Central memory CD4-positive, alpha-beta T cell (primary cell): Measurements from ENCODE around the gene ZNF580.

Experiments used
- DNase-seq: peaks from one replicate; pipeline ENCODE4 v3.0.0; 2022

Gene ZNF580

DNA sequence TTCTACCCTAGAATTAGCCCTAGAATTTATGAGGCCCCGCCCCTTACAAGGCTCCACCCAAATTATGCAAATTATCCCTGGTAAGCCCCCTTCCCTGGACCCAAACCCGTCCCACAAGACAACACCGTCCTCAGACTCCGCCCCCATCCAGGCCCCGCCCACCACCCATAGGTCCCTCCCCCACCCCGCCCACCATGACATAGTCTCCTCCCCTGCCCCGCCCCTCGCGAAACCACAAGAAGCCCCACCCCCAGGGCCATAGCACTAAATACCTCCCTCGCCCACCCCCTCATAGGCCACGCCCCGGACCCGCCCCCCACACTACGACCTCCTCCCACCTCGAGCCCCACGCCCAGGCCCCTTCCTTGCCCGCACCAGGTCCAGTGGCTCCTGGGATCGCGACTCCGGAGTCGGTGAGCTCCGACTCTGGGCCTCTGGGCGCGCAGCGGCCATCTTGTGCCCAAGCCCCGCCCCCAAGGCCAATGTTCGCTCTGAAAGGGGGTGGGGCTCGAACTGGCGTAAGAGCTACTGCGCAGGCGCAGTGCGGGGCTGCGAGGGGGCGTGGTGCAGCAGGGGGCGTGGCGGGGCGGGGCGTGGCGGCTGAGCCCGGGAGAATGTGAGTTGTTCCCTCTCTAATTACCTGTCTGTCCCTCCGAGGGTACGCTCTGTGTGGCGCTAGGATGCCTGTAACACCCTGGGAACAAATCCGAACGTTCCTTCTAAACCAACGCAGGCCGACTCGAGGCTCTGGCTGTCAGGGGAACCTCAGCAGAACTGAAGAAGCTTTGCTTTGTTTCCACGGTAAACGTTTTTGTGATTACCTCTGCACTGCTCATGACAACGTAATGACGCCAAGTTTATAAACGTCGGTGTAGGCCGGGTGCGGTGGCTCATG is 16.4 kb upstream of the ZNF580 start, which contains the start of gene ZNF784:
TSS of gene ZNF784 (minus strand) at position 458 of the 895 bp plus-strand sequence. CDS start at position 453, 5 bp downstream.
- DNase-seq, result peak; percentile 92

DNA sequence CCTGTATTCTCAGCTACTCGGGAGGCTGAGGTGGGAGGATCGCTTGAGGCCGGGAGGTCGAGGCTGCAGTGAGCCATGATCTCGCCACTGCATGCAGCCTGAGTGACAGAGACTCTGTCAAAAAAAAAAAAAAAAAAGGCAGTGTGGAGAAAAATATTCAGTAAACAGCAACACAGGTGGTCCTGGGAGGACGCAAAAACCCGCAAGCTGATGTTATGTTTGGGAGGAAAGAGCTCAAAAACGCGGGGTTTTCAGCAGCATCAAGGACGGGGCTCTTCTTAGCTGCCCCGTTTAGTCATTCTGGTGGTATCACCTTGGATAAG is 15.8 kb upstream of the ZNF580 start:
- no peak for DNase-seq

DNA sequence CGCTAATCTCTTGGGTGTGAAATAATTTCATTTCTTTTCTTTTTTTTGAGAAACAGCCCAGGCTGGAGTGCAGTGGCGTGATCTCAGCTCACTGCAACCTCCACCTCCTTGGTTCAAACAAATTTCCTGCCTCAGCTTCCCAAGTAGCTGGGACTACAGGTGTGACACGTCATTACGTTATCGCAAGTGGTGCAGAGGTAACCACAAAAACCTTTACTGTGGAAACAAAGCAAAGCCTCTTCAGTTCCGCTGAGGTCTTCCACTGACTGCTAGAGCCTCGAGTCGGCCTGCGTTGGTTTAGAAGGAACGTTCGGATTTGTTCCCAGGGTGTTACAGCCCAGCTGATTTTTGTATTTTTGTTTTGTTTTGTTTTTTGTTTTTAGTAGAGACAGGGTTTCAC is 14.5 kb upstream of the ZNF580 start:
- DNase-seq, result peak; percentile 91

DNA sequence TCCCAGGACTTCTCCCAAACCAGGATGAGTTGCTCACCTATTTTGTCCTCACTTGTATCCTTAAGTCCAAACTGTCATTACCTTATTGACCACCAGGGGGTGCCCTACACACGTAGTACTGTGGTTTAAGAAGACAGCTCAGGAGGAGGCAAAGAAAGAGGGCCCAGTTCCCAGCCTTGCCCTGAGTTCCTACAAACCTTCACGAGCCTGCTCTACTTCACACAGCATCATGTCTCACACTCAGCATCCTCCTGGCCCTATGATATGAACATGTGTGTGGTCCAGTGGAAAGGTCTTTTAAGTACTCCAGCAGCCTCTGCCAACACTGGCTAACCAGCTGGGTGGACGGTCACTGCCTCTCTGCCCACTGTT is 8.4 kb upstream of the ZNF580 start:
- DNase-seq, result peak; percentile 86

DNA sequence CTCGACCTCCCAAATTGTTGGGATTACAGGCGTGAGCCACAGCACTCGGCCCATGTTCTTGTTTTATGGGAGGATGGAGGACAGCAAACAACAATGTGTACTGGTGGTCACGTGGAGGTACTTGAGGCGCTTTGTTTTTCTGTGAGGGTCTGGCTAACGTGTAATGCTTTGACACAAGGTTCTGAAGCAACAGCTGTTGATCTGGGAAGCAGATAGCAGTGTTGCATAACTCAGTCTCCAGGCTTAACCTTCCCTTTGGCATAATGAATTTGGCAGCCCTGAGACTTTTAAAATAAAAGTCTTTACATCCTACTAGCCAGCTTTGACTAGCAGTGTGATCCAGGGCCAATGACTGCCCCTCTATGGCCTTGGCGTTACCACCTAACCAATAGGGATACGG is 6.9 kb upstream of the ZNF580 start:
- no peak for DNase-seq

DNA sequence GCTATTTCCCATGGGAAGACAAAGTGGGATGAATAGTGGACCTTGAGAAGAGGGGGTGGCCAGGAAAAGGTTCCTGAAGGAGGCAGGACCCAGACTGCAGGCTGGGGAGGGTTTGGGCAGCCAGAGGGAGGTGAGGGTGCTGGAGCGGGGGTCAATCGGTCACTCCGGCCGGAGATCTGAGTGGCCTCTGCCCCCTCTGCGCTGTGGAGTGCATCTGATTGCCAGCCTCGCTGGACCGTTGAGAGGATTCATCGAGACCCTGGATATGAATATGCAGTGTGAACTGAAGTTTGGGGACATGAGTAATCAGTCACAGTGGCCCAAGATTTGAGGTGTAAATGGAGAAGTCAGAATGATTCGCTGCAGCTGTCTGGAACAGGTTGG is 5.5 kb upstream of the ZNF580 start:
- no peak for DNase-seq

DNA sequence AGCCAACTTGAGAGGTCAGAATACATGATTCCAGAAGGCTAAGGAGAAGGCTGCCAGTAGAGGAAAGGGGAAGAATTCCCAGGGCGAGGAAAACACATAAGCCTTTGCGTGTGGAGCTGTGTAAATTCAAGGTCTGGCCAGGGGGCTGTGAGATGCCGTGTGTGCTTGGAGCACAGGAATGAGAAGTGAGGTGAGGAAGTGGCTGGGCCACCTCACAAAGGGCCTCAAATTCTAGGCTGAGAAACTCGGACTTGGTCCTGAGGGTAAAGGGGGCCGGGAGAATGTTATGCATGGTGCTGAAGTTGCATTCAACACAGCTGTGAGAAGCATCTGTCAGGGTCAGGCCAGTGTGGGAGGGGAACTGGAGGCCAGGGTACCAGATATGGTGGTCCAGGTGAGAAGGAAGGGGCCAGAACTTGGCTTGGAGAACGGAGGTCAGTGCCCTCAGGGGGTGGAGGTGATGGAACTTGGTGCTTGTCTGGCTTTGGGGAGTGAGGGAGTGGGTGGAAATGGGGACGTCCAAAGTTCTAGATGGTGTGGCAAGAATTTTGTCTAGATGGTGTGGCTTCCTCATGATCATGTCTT is 4.9 kb upstream of the ZNF580 start:
- no peak for DNase-seq

DNA sequence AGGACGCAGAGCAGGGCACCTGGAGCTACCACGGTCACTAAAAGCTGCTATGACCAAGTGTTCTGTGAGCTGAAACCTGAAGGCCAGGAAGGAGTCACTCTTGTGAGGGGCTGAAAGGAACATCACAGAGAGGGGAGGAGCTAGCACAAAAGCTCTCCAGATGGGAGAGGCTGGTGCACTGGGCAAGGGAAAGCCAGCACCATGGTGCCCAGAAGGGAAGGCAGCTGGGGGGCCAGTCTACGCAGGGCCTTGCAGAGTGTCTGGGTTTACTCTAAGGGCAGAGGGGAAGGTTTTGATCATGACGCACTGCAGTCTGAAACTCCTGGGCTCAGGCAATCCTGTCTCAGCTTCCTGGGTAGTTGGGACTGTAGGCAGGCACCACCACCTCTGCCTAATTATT is 4.1 kb upstream of the ZNF580 start:
- DNase-seq, result no peak

DNA sequence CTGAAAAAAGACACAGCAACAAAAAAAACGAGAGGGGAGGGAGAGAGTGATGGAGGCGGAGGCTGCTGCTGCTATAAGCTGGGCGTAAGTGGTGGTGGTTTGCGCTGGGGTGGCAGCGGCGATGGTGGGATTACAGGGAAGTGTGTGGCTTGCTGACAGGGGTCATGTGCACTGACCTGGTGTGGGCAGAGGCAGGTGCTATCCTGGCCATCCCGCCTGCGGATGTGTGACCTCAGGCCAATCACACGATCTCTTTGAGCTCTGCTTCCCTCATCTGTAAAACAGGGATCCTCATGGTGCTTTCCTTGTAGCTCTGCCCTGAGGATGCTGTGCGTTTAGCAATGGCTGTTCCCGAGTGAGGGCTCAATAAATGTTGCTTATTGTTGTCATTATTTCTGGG is 3.3 kb upstream of the ZNF580 start:
- no peak for DNase-seq

DNA sequence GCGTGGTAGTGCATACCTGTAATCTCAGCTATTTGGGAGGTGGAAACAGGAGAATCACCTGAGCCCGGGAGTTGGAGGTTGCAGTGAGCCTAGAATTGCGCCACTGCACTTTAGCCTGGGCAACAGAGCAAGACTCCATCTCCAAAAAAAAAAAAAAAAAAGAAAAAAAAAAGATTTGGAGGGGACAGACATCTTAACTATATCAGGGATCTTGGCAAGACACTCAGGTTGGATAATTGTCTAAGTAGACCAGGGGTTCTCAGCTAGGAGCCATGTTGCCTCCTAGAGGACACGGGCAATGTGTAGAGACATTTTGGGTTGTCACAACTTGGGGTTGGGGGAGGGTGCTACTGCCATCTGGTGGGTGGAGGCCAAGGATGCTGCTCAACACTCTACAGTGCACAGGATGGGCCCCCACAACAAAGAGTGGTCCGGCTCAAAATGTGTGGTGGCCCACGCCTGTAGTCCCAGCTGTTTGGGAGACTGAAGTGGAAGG is 1.9 kb upstream of the ZNF580 start:
- peak; percentile 49 for DNase-seq

DNA sequence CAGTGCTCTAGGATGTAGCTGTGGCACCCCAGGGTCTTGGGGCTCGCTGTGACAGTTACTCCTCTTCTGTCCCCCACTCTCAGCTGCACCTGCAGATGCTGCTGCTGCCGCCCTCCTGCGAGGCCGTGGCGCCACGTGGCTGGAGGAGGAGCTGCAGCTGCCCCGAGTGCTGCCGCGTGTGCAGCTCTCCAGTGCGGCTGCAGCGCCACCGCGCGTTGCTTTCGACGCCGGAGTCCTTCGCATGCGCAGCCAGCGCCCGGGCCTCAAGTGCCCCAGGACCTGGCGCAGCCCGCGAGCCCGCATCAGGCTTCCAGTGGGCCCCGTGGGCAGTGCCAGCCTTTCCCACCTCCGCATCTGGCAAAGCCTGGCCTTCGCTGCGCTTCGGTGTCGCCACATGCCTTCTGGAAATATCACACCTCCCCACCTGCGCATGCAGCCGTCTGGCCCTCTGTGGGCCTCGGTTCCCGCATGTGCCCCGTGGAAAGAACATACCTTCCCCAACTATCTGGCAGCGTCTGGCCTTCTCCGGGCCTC is 692 bp upstream of the ZNF580 start:
- peak; percentile 75 for DNase-seq

DNA sequence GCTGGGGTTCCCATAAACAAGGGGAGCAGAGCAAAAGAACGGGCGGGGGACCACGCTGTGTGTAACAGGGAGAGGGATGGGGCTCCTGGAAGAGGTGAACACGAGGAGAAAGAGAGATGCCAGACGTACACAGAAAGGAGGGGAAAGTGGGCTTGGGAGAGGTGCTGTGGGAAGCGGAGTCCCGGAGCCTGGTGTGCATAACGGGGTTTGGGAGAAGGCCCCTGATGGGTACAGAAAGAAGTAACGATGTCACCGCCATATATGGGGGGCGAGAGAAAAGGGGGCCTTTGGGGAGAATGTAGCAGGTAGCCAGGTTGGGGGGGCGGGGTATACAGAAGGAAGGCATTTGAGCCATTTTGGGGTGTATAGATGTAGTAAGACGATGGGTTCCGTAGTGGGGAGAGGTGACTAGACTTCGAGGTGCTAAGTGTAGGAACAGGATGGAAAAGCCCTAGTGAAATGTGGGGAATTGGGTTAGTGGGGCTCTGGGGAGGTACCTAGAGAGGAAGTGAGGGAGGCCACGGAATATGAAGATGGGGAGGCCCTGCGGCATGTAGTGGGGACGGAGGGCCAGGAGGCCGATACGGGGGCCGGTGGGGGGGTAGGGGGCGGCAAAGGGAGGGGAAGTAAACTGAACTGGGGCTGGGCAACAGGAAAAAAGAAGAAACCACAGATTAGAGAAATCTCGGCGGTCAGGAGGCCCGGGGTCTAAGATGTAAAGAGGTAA is 787 bp downstream of the ZNF580 start:
- peak; percentile 22 for DNase-seq

DNA sequence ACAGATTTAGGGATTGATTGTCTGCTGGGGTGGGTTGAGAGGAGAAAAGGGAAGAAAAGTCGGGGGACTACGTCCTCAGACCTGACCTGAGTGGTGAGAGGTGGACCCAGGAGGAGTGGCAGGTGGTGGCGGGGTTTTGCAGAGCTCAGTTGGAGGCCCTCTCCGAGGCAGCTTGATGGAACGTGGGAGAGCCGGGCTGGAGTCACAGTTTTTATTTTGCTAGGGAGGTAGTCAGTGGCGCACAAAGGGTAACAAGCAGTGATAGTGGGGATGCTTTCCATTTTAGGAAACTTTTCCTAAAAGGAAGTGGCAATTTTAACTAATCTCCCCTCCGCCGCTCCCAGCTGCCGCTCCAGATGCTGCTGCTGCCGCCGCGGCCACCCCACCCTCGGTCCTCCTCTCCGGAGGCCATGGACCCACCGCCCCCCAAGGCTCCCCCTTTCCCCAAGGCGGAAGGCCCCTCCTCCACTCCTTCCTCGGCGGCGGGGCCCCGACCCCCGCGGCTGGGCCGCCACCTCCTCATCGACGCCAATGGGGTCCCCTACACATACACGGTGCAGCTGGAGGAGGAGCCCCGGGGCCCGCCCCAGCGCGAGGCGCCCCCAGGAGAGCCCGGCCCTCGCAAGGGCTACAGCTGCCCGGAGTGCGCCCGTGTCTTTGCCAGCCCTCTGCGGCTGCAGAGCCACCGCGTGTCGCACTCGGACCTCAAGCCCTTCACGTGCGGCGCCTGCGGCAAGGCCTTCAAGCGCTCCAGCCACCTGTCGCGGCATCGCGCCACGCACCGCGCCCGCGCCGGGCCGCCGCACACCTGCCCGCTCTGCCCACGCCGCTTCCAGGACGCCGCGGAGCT is 1.6 kb downstream of the ZNF580 start:
- DNase-seq, result no peak

DNA sequence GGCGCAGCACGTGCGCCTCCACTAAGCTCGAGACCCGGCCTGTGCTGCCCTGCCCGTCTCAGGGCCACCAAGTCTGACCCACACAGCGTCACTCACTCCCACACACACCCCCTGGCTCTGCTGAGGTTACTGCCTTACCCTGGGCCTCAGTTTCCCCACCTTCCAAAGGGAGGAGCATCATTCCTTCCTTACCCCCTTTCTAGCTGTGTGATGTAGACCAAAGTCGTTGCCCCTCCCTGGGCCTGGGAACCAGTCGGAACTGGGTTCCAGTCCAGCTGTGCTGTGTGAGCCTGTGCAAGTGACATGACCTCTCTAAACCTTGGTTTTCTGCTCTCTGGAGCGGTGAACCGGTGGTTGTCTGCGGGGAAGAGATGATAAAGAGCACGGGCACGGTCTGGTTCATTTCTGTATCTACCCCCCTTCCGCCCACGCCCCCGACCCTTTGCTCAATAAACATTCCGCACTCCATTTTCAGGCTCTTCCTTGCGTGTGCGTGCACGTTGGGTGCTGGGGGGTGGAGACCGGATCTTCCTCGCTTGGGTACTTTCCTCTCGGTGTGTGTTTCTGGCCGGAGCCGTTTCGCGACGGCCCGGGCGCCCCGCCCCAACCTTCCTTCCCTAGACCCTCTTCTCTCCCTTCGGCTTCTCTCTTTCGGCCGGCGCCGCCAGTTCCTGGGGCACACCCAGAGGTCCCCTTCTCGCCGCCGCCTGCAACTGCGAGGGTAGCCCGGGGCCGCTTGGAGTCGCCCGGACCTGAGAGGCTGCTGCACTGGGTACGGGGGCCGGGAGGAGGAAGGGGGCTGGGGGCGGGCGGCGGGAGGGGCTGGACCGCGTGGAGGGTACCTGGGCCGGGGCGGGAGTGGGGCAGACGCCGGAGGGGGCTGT is 2.4 kb downstream of the ZNF580 start, which contains the start of gene ZNF581:
TSS of gene ZNF581 (plus strand) at position 647 of the 884 bp plus-strand sequence. CDS start 923 bp downstream, outside the sequence.
- DNase-seq, result peak; percentile 76

DNA sequence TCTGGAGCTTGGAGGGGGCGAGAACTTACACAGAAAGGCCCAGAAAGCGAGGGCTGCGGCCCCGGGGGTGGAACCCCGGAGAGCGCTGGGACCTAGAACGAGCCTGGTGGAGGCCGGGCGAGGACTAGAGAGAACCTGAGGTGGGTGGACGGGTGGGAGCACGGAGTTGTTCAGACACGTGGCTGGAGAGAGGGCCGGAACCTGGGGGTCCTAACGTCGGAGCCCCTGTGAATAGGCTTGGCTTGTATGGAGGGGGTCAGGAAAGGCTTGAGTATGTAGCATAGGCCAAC is 3.0 kb downstream of the ZNF580 start:
- no peak for DNase-seq

DNA sequence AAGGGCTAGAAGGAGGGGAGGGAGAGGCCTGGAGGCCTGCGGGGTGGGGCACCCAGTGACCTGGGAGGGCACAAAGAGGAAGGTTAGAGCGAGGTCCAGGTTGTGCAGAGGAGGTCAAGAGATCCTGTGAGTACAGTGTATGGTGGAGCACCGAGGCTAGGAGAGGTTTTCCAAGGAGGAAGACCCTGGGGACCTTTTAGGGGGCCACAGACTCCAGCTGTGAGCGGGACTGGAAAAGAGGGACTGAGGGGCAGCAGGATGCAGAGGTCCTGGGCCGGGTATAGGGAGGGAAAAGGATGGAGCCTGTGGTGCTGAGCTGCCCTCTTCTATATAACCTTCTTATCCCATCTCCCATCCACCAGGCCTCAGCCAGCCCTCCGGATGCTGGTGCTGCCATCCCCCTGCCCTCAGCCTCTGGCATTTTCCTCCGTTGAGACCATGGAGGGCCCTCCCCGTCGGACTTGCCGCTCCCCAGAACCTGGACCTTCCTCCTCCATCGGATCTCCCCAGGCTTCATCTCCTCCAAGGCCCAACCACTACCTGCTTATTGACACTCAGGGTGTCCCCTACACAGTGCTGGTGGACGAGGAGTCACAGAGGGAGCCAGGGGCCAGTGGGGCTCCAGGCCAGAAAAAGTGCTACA is 3.5 kb downstream of the ZNF580 start:
- DNase-seq, result no peak

DNA sequence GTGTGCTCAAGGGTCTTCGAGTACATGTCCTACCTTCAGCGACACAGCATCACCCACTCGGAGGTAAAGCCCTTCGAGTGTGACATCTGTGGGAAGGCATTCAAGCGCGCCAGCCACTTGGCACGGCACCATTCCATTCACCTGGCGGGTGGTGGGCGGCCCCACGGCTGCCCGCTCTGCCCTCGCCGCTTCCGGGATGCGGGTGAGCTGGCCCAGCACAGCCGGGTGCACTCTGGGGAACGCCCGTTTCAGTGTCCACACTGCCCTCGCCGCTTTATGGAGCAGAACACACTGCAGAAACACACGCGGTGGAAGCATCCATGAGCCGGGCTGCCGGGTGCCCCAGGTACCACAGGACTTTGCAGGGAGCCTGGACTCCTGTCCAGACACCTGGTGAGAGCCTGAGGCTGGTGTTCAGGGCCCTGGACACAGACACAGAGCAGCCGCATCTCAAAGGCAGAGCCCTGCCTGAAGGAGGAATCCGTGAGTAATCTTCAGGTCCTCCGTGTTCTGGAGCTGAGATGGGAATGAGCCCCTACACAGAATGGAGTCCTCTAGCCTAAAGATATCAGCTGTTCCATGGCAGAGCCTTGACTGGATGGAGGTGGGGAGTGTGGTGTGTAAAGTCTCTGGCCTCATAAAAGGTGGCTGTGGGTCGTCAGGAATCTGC is 4.2 kb downstream of the ZNF580 start:
- no peak for DNase-seq

DNA sequence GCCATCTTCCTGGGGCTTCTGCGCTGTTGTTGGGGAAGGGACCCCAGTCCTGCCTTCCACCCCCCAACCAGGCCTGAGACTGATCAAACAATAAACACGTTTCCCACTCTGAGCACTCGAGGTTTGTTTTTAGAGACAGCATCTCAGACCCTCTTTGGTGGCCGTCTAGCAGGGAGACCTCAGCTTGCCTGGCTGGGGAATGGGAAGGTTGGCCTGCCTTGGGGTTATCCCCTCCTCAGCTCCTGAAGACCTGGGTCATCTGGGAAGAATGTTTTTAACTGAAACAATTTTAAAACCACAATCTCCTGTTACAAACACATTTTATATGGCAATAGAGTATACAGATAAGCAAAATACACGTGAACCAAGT is 4.7 kb downstream of the ZNF580 start:
- no peak for DNase-seq

DNA sequence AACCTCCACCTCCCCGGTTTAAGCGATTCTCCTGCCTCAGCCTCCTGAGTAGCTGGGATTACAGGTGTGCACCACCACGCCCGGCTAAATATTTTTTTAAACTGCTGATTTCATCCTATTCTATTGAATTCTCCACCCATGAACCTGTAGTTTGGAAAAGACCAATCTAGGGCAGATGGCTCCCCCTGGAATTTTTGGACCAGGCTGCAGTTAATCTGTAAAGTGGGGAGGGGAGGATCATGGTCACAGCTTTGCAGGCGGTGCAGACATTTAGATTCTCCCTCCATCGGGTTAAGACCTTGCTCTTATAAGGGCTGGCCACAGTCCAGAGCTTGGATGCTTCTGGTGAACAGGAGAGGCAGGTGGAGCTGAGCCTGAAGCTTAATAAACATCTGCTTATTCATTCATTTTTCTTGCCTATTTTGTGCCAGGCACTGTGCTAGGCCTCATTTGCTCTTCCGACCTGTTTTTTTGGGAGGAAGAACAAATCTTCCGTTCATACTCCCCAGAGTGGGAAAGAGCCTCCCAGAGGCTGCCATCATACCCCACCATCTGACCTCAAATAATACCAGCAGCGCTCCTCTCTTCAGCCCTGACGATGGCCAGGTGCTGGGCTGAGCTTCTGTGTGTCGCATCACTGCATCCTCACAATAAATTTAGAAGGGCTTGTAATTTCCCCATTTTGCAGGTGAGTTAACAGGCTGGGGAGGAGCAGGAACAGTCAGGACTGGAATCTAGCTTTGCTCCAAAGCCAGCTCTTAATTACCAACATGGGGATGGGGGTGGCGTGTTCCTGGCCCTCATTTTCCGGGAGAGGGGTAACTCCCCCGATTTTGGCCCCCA is 6.3 kb downstream of the ZNF580 start:
- DNase-seq, result no peak
